Thyroid gland (tissue), 4 donors: ENCODE measurements around the gene F2RL2. TPM values are rescaled to one million over a fixed set of nuclear protein-coding genes. Genes with fewer than 3 reads are reported as not detected.

Source experiments
- DNase-seq, 2 donors: peaks; one replicate each; pipeline ENCODE4 v3.0.0-alpha.2; 2019
- H3K27ac ChIP-seq, 3 donors: fragments of 200-600 bp; sonication (generic); 1 replicate in 2 of 3; 2 replicates in 1 of 3; pipeline ENCODE4 v1.5.1; 2016 to 2019; ENCODE audit warnings: mild to moderate bottlenecking in 1 of 3, moderate library complexity in 1 of 3
- H3K27me3 ChIP-seq: fragments of 200-600 bp; sonication (generic); one replicate; pipeline ENCODE4 v1.5.1; 2019
- H3K36me3 ChIP-seq, 2 donors: fragments of 200-600 bp; sonication (generic); one replicate each; pipeline ENCODE4 v1.5.1; 2016 to 2019
- H3K4me1 ChIP-seq, 2 donors: fragments of 200-600 bp; sonication (generic); one replicate each; pipeline ENCODE4 v1.5.1; 2017 to 2019
- H3K4me3 ChIP-seq, 3 donors: fragments of 200-600 bp; sonication (generic); replicated peaks in 1 of 3; 1 replicate in 2 of 3; 2 replicates in 1 of 3; pipeline ENCODE4 v1.5.1; 2016; ENCODE audit warnings: mild to moderate bottlenecking in 1 of 3
- H3K9me3 ChIP-seq: fragments of 200-600 bp; sonication (generic); one replicate; pipeline ENCODE4 v1.5.1; 2017
- CTCF ChIP-seq, 6 experiments: fragments of 200-600 bp in 3 of 6; fragments of 450-650 bp in 3 of 6; sonication (generic) in 3 of 6; IDR thresholded peaks; one replicate each; pipeline ENCODE4 v1.5.1; 2016 to 2019; ENCODE audit warnings: antibody characterized with exemption in 6 of 6, mild to moderate bottlenecking in 2 of 6, inconsistent platforms in 1 of 6, moderate library complexity in 1 of 6
- POLR2A ChIP-seq, 2 donors: fragments of 450-650 bp; IDR thresholded peaks; one replicate each; pipeline ENCODE4 v1.6.1; 2017; ENCODE audit warnings: antibody characterized with exemption in 2 of 2, mild to moderate bottlenecking in 2 of 2, moderate library complexity in 1 of 2
- WGBS, 2 donors: methylation state at CpG; one replicate each; pipeline ENCODE4 v1.1.5; 2017; 5-methylcytosine and 5-hydroxymethylcytosine counted together
- intact Hi-C: fragments of 100-400 bp; cut with DNase I; formaldehyde crosslinking; loops from one replicate; pipeline ENCODE4 v1.15.1; 2023
- total RNA-seq, 4 donors: library from RNA; depleted of rRNA; stranded (reverse); fragments of >200 nt; gene quantifications; one replicate each; pipeline ENCODE4 v1.2.3, GENCODE V29; 2016

The F2RL2 gene
- total RNA-seq, 4 donors from 2014 or later, result 0.13 to 0.73 (median 0.33) TPM

- TF ChIP-seq CTCF (IDR thresholded peaks at IDR 0.05) (peak in 4 of 6 experiments; percentile 33 to 78 (median 58)), POLR2A (IDR thresholded peaks at IDR 0.05) (no peak)
- DNase-seq, result no peak
- Histone ChIP-seq H3K36me3 (no peaks in the 10 kb centered on the region), H3K4me1 (peaks cover 0 to 6% of the 10 kb centered on the region in 2 donors), H3K27ac (no peak overlapping the region), H3K9me3 (no peaks in the 10 kb centered on the region), H3K27me3 (no peaks in the 10 kb centered on the region), H3K4me3 (no peak overlapping the region)
- intact Hi-C loops, result loop anchor here (5.0 kb wide), 1 partner anchor 246 kb away; no protein-coding TSS in a partner anchor
- 50 to 52% methylated on average over 7 of the region's 7 CpGs for WGBS, 2 donors
Observed at GRCh38 chr5:76583163-76584047, 39.8 kb downstream of the F2RL2 start.

GRCh38 chr5:76582230-76583162 is 40.7 kb downstream of the F2RL2 start:
- no peak for TF ChIP-seq POLR2A (IDR thresholded peaks at IDR 0.05)
- TF ChIP-seq CTCF (IDR thresholded peaks at IDR 0.05), result no peak
- Histone ChIP-seq H3K27me3 (no peaks in the 10 kb centered on the region), H3K4me1 (peaks cover 0 to 6% of the 10 kb centered on the region in 2 donors), H3K27ac (no peak overlapping the region), H3K4me3 (no peak overlapping the region), H3K36me3 (no peaks in the 10 kb centered on the region), H3K9me3 (no peaks in the 10 kb centered on the region)
- 76 to 86% methylated on average over 6 of the region's 6 CpGs for WGBS, 2 donors
- no peak for DNase-seq
- intact Hi-C loops, result loop anchor here (5.0 kb wide), 1 partner anchor 245 kb away; no protein-coding TSS in a partner anchor

GRCh38 chr5:76580981-76581380 is 42.2 kb downstream of the F2RL2 start:
- Histone ChIP-seq H3K36me3 (no peaks in the 10 kb centered on the region), H3K4me3 (no peak overlapping the region), H3K27me3 (no peaks in the 10 kb centered on the region), H3K4me1 (peaks cover 0 to 6% of the 10 kb centered on the region in 2 donors), H3K9me3 (no peaks in the 10 kb centered on the region), H3K27ac (no peak overlapping the region)
- intact Hi-C loops, result loop anchor here (5.0 kb wide), 1 partner anchor 244 kb away; no protein-coding TSS in a partner anchor
- WGBS, 2 donors, result 96 to 100% methylated on average over 3 of the region's 3 CpGs
- no peak for DNase-seq
- TF ChIP-seq CTCF (IDR thresholded peaks at IDR 0.05) (no peak), POLR2A (IDR thresholded peaks at IDR 0.05) (no peak)

- H3K4me1 ChIP-seq, result peaks cover 0 to 6% of the 10 kb centered on the region in 2 donors
- 84 to 96% methylated on average over 7 of the region's 7 CpGs for WGBS, 2 donors
- no peaks in the 10 kb centered on the region for H3K27me3 ChIP-seq
- H3K36me3 ChIP-seq, result no peaks in the 10 kb centered on the region
- TF ChIP-seq CTCF (IDR thresholded peaks at IDR 0.05), result no peak
- no peak for TF ChIP-seq POLR2A (IDR thresholded peaks at IDR 0.05)
- no peak for DNase-seq
- no peaks in the 10 kb centered on the region for H3K9me3 ChIP-seq
- no peak overlapping the region for H3K4me3 ChIP-seq
- intact Hi-C loops, result no loop called here
- H3K27ac ChIP-seq, result no peak overlapping the region
Observed at GRCh38 chr5:76579166-76579937, 43.9 kb downstream of the F2RL2 start.
